ENCODE results near the gene OPRD1.

The OPRD1 gene

GRCh38 chr1:28882009-28882628, 70.1 kb downstream of the OPRD1 start:
- H2AFZ ChIP-seq = peak overlapping the region; percentile 50
- TF ChIP-seq CTCF (IDR thresholded peaks at IDR 0.05) = peak; percentile 70
- H3K4me2 ChIP-seq (ENCODE audit: low read length) = no peak overlapping the region
- H3K27ac ChIP-seq = no peak overlapping the region
- H3K9ac ChIP-seq = no peak overlapping the region
- H3K4me1 ChIP-seq = no peaks in the 10 kb centered on the region
- no peaks in the 10 kb centered on the region for H3K36me3 ChIP-seq (ENCODE audit: control insufficient read depth, insufficient read depth, low read length)
- no peaks in the 10 kb centered on the region for H3K9me3 ChIP-seq (ENCODE audit: control insufficient read depth, low read length)
- H3K4me3 ChIP-seq (ENCODE audit: low read depth, low read length) = peak overlapping the region; percentile 7
- no peaks in the 10 kb centered on the region for H3K79me2 ChIP-seq
- H3K27me3 ChIP-seq (ENCODE audit: control insufficient read depth, insufficient read depth, low read length) = no peaks in the 10 kb centered on the region

- H3K79me2 ChIP-seq = no peaks in the 10 kb centered on the region
- H3K27me3 ChIP-seq (ENCODE audit: control insufficient read depth, insufficient read depth, low read length) = no peaks in the 10 kb centered on the region
- H3K36me3 ChIP-seq (ENCODE audit: control insufficient read depth, insufficient read depth, low read length) = no peaks in the 10 kb centered on the region
- H3K27ac ChIP-seq = no peak overlapping the region
- TF ChIP-seq CTCF (IDR thresholded peaks at IDR 0.05) = no peak
- no peak overlapping the region for H3K9ac ChIP-seq
- no peaks in the 10 kb centered on the region for H3K4me1 ChIP-seq
- no peak overlapping the region for H3K4me3 ChIP-seq (ENCODE audit: low read depth, low read length)
- H3K9me3 ChIP-seq (ENCODE audit: control insufficient read depth, low read length) = no peaks in the 10 kb centered on the region
- no peak overlapping the region for H3K4me2 ChIP-seq (ENCODE audit: low read length)
- no peak overlapping the region for H2AFZ ChIP-seq
These were observed 71.3 kb downstream of the OPRD1 start for GRCh38 chr1:28883242-28883616.

GRCh38 chr1:28885472-28885877, 73.5 kb downstream of the OPRD1 start:
- H3K9ac ChIP-seq = no peak overlapping the region
- no peak for TF ChIP-seq CTCF (IDR thresholded peaks at IDR 0.05)
- no peaks in the 10 kb centered on the region for H3K9me3 ChIP-seq (ENCODE audit: control insufficient read depth, low read length)
- H3K27me3 ChIP-seq (ENCODE audit: control insufficient read depth, insufficient read depth, low read length) = no peaks in the 10 kb centered on the region
- H3K36me3 ChIP-seq (ENCODE audit: control insufficient read depth, insufficient read depth, low read length) = no peaks in the 10 kb centered on the region
- no peak overlapping the region for H3K4me2 ChIP-seq (ENCODE audit: low read length)
- no peak overlapping the region for H2AFZ ChIP-seq
- no peak overlapping the region for H3K27ac ChIP-seq
- no peak overlapping the region for H3K4me3 ChIP-seq (ENCODE audit: low read depth, low read length)
- no peaks in the 10 kb centered on the region for H3K79me2 ChIP-seq
- no peaks in the 10 kb centered on the region for H3K4me1 ChIP-seq

GRCh38 chr1:28885977-28886730, 74.2 kb downstream of the OPRD1 start:
- peak overlapping the region; percentile 97 for H3K4me2 ChIP-seq (ENCODE audit: low read length)
- no peak overlapping the region for H3K27ac ChIP-seq
- H3K79me2 ChIP-seq = no peaks in the 10 kb centered on the region
- peak overlapping the region; percentile 91 for H2AFZ ChIP-seq
- no peak overlapping the region for H3K9ac ChIP-seq
- H3K27me3 ChIP-seq (ENCODE audit: control insufficient read depth, insufficient read depth, low read length) = no peaks in the 10 kb centered on the region
- H3K36me3 ChIP-seq (ENCODE audit: control insufficient read depth, insufficient read depth, low read length) = no peaks in the 10 kb centered on the region
- no peak for TF ChIP-seq CTCF (IDR thresholded peaks at IDR 0.05)
- H3K4me1 ChIP-seq = no peaks in the 10 kb centered on the region
- peak overlapping the region; percentile 92 for H3K4me3 ChIP-seq (ENCODE audit: low read depth, low read length)
- H3K9me3 ChIP-seq (ENCODE audit: control insufficient read depth, low read length) = no peaks in the 10 kb centered on the region

Measured in parathyroid adenoma (tissue), 2 donors.